GM23338 (cell line): ENCODE data around the gene TERT. TPM values are rescaled to one million over a fixed set of nuclear protein-coding genes. Genes with fewer than 3 reads are reported as not detected.

Experiments used
- ATAC-seq: fragments of 200-7000 bp; cut with Tn5 transposase; 3 replicates; pipeline ENCODE4 v1.9.1; 2020
- DNase-seq: peaks from one replicate; pipeline ENCODE4 v3.0.0-alpha.2; 2015; ENCODE audit warnings: low spot score
- H2AFZ ChIP-seq: fragments of 200-600 bp; sonication (generic); 2 replicates; pipeline ENCODE4 v1.8.0; 2016; ENCODE audit warnings: antibody characterized with exemption, mild to moderate bottlenecking, moderate library complexity
- H3F3A ChIP-seq: fragments of 200-600 bp; sonication (generic); replicated peaks from 2 replicates; pipeline ENCODE4 v1.8.0; 2017; ENCODE audit warnings: antibody characterized with exemption, mixed run types, low read depth
- H3K27ac ChIP-seq: fragments of 200-600 bp; sonication (generic); 2 replicates; pipeline ENCODE4 v1.6.1; 2016; ENCODE audit warnings: low read depth
- H3K27me3 ChIP-seq: fragments of 200-600 bp; sonication (generic); 2 replicates; pipeline ENCODE4 v1.8.0; 2016; ENCODE audit warnings: mild to moderate bottlenecking, mixed run types, moderate library complexity; ENCODE audit not compliant: insufficient read depth
- H3K36me3 ChIP-seq: fragments of 200-600 bp; sonication (generic); 2 replicates; pipeline ENCODE4 v1.8.0; 2016; ENCODE audit warnings: mild to moderate bottlenecking; ENCODE audit not compliant: insufficient read depth
- H3K4me1 ChIP-seq: fragments of 200-600 bp; sonication (generic); 2 replicates; pipeline ENCODE4 v1.8.0; 2016; ENCODE audit warnings: mild to moderate bottlenecking, moderate library complexity; ENCODE audit not compliant: insufficient read depth
- H3K4me2 ChIP-seq: fragments of 200-600 bp; sonication (generic); 2 replicates; pipeline ENCODE4 v1.7.1; 2017; ENCODE audit warnings: mixed run types
- H3K4me3 ChIP-seq: fragments of 200-600 bp; sonication (generic); 2 replicates; pipeline ENCODE4 v1.6.1; 2016; ENCODE audit warnings: mixed run types
- H3K79me2 ChIP-seq: fragments of 200-600 bp; sonication (generic); replicated peaks from 2 replicates; pipeline ENCODE4 v1.8.0; 2017; ENCODE audit warnings: mild to moderate bottlenecking; ENCODE audit not compliant: insufficient read depth
- H3K9me2 ChIP-seq: fragments of 200-600 bp; sonication (generic); 2 replicates; pipeline ENCODE4 v1.8.0; 2017; ENCODE audit not compliant: insufficient read depth
- H4K20me1 ChIP-seq: fragments of 200-600 bp; sonication (generic); replicated peaks from 2 replicates; pipeline ENCODE4 v1.8.0; 2017; ENCODE audit warnings: mild to moderate bottlenecking; ENCODE audit not compliant: insufficient read depth
- H3K27ac Mint-ChIP-seq: 2 replicates; pipeline ENCODE4 v1.8.0; 2020; ENCODE audit warnings: inconsistent platforms, mild to moderate bottlenecking, moderate library complexity, mixed read lengths
- H3K27me3 Mint-ChIP-seq: 3 replicates; pipeline ENCODE4 v1.8.0; 2022; ENCODE audit warnings: low read depth, mild to moderate bottlenecking, moderate library complexity, mixed read lengths, inconsistent platforms; ENCODE audit not compliant: insufficient read depth, poor library complexity
- H3K36me3 Mint-ChIP-seq: 3 replicates; pipeline ENCODE4 v1.8.0; 2021; ENCODE audit warnings: low read depth, mild to moderate bottlenecking, inconsistent platforms, moderate library complexity, mixed read lengths
- H3K4me1 Mint-ChIP-seq: 3 replicates; pipeline ENCODE4 v1.8.0; 2020; ENCODE audit warnings: mild to moderate bottlenecking, inconsistent platforms, mixed read lengths
- H3K4me3 Mint-ChIP-seq: 3 replicates; pipeline ENCODE4 v1.8.0; 2021; ENCODE audit warnings: moderate library complexity, mild to moderate bottlenecking, inconsistent platforms, mixed read lengths
- H3K9me3 Mint-ChIP-seq: 3 replicates; pipeline ENCODE4 v1.8.0; 2020; ENCODE audit warnings: moderate library complexity, mild to moderate bottlenecking, inconsistent platforms, mixed read lengths
- CREB1 ChIP-seq: fragments of 250-450 bp; sonication (Bioruptor Pico); IDR thresholded peaks from 2 replicates; pipeline ENCODE4 v1.5.0; 2020; ENCODE audit warnings: low read depth, mild to moderate bottlenecking, moderate library complexity
- EZH2 ChIP-seq: fragments of 200-600 bp; sonication (generic); IDR thresholded peaks from one replicate; pipeline ENCODE4 v1.8.0; 2017; ENCODE audit warnings: antibody characterized with exemption, mild to moderate bottlenecking, low read depth; ENCODE audit not compliant: unreplicated experiment
- EZH2phosphoT487 ChIP-seq: fragments of 200-600 bp; sonication (generic); IDR thresholded peaks from one replicate; pipeline ENCODE4 v1.8.1; 2018; ENCODE audit warnings: antibody characterized with exemption; ENCODE audit not compliant: unreplicated experiment
- JUNB ChIP-seq: IDR thresholded peaks from one replicate; pipeline ENCODE4 v1.6.1; 2016; ENCODE audit warnings: antibody characterized with exemption; ENCODE audit not compliant: unreplicated experiment
- NANOG ChIP-seq: IDR thresholded peaks from 2 replicates; pipeline ENCODE4 v1.6.1; 2016; ENCODE audit warnings: antibody characterized with exemption, borderline replicate concordance
- POLR2AphosphoS5 ChIP-seq: IDR thresholded peaks from 2 replicates; pipeline ENCODE4 v1.6.1; 2016; ENCODE audit warnings: antibody characterized with exemption, low read depth
- STAT1 ChIP-seq: IDR thresholded peaks from one replicate; pipeline ENCODE4 v1.6.1; 2016; ENCODE audit warnings: antibody characterized with exemption; ENCODE audit not compliant: unreplicated experiment
- ZNF114 ChIP-seq: fragments of 250-450 bp; sonication (Bioruptor Pico); IDR thresholded peaks from 2 replicates; pipeline ENCODE4 v1.5.0; 2020; ENCODE audit warnings: mild to moderate bottlenecking, moderate library complexity
- ZNF331 ChIP-seq: fragments of 250-450 bp; sonication (Bioruptor Pico); IDR thresholded peaks from 2 replicates; pipeline ENCODE4 v1.5.0; 2020; ENCODE audit warnings: low read depth, mild to moderate bottlenecking, moderate library complexity
- polyA plus RNA-seq: library from polyadenylated mRNA; unstranded; fragments of >200 nt; fragmentation: Nextera tagmentation; extraction: Ambion mirVana; gene quantifications from 2 replicates; pipeline ENCODE4 v1.2.1, GENCODE V29; 2016
- total RNA-seq: library from RNA; depleted of rRNA; stranded (reverse); fragments of >200 nt; shearing (Covaris generic); gene quantifications from 2 replicates; pipeline ENCODE4 v1.2.3, GENCODE V29; 2014
- TF ChIP-seq, protein P1 (sequence below): IDR thresholded peaks from 2 replicates; pipeline ENCODE4 v1.6.1; 2016; ENCODE audit warnings: antibody characterized with exemption
- TF ChIP-seq, protein P2 (sequence below): fragments of 250-450 bp; sonication (Bioruptor Pico); IDR thresholded peaks from 2 replicates; pipeline ENCODE4 v1.5.0; 2020; ENCODE audit warnings: mild to moderate bottlenecking, moderate library complexity
- TF ChIP-seq, protein P3 (sequence below): IDR thresholded peaks from one replicate; pipeline ENCODE4 v1.6.1; 2018; ENCODE audit warnings: antibody characterized with exemption; ENCODE audit not compliant: unreplicated experiment
- TF ChIP-seq, protein P4 (sequence below), 2 experiments: fragments of 200-600 bp in 1 of 2; sonication (generic) in 1 of 2; conservative IDR thresholded peaks; 2 replicates each; pipeline versions ENCODE4 v1.5.1 to v1.6.1; 2016 to 2017; ENCODE audit warnings: antibody characterized with exemption in 2 of 2, low read depth in 2 of 2, mild to moderate bottlenecking in 2 of 2, moderate library complexity in 1 of 2

The TERT gene
- total and polyA plus RNA-seq, 2 experiments from 2014 or later = 9.8 to 46.4 TPM

DNA sequence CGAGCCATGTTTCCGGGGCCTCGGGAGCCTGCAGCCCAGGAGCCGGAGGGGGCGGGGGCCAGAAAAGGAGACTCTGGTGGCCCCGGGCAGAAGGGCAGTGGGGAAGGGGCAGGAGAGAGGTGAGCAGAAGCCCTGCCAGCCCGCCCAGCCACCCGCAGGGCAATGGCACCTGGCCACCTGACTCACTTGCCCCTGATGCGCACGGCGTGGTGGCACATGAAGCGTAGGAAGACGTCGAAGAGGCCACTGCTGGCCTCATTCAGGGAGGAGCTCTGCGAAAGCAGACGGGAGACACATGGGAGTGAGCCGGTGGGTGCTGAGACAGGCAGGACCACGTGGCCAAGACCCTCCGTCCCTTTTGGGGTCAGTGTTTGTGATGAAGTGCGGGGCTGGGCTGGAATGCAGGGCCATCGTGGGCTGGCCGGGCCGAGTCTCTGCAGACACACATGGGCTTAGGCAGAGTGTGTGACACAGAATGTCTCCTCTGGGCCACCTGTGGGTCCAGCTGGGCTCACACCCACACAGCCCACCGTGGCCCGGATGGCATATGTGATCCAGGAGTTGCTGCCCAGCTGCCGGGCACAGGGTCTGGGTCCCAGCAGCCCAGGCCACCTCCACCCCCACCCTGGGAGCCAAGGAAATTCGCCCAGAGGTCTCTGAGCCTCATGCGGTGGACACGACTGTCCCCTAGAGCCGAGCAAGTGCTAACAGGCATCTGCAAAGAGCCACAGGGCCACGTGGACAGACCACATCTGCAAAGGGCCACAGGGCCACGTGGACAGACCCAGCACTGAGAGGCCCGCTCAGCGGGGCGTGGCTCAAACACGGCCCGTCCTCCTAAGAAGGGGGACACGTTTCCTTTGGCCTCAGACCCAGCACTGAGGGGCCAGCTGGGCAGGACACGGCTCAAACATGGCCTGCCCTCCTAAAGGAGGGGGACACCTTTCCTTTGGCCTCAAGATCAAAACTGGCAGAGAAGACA, 23.6 kb downstream of the TERT start:
- no peak overlapping the region for H3K27ac Mint-ChIP-seq
- Histone ChIP-seq H3K4me3 (no peak overlapping the region), H3F3A (no peaks in the 10 kb centered on the region), H4K20me1 (no peaks in the 10 kb centered on the region), H3K27me3 (no peaks in the 10 kb centered on the region), H3K4me2 (no peak overlapping the region), H3K79me2 (peaks cover 17% of the 10 kb centered on the region), H3K36me3 (peaks cover 18% of the 10 kb centered on the region; the same call in 1 of the 2 replicates), H3K4me1 (no peaks in the 10 kb centered on the region), H3K9me2 (no peaks in the 10 kb centered on the region), H3K27ac (no peak overlapping the region), H2AFZ (no peak overlapping the region)
- H3K9me3 Mint-ChIP-seq = no peaks in the 10 kb centered on the region
- DNase-seq (no peak), ATAC-seq (no peak)
- no peak for TF ChIP-seq ZNF331 (CRISPR knock-in tag)
- TF ChIP-seq, protein P1, sequence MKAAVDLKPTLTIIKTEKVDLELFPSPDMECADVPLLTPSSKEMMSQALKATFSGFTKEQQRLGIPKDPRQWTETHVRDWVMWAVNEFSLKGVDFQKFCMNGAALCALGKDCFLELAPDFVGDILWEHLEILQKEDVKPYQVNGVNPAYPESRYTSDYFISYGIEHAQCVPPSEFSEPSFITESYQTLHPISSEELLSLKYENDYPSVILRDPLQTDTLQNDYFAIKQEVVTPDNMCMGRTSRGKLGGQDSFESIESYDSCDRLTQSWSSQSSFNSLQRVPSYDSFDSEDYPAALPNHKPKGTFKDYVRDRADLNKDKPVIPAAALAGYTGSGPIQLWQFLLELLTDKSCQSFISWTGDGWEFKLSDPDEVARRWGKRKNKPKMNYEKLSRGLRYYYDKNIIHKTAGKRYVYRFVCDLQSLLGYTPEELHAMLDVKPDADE = no peak
- TF ChIP-seq STAT1 = no peak
- TF ChIP-seq JUNB = no peak
- TF ChIP-seq EZH2 = no peak
- TF ChIP-seq, protein P2, sequence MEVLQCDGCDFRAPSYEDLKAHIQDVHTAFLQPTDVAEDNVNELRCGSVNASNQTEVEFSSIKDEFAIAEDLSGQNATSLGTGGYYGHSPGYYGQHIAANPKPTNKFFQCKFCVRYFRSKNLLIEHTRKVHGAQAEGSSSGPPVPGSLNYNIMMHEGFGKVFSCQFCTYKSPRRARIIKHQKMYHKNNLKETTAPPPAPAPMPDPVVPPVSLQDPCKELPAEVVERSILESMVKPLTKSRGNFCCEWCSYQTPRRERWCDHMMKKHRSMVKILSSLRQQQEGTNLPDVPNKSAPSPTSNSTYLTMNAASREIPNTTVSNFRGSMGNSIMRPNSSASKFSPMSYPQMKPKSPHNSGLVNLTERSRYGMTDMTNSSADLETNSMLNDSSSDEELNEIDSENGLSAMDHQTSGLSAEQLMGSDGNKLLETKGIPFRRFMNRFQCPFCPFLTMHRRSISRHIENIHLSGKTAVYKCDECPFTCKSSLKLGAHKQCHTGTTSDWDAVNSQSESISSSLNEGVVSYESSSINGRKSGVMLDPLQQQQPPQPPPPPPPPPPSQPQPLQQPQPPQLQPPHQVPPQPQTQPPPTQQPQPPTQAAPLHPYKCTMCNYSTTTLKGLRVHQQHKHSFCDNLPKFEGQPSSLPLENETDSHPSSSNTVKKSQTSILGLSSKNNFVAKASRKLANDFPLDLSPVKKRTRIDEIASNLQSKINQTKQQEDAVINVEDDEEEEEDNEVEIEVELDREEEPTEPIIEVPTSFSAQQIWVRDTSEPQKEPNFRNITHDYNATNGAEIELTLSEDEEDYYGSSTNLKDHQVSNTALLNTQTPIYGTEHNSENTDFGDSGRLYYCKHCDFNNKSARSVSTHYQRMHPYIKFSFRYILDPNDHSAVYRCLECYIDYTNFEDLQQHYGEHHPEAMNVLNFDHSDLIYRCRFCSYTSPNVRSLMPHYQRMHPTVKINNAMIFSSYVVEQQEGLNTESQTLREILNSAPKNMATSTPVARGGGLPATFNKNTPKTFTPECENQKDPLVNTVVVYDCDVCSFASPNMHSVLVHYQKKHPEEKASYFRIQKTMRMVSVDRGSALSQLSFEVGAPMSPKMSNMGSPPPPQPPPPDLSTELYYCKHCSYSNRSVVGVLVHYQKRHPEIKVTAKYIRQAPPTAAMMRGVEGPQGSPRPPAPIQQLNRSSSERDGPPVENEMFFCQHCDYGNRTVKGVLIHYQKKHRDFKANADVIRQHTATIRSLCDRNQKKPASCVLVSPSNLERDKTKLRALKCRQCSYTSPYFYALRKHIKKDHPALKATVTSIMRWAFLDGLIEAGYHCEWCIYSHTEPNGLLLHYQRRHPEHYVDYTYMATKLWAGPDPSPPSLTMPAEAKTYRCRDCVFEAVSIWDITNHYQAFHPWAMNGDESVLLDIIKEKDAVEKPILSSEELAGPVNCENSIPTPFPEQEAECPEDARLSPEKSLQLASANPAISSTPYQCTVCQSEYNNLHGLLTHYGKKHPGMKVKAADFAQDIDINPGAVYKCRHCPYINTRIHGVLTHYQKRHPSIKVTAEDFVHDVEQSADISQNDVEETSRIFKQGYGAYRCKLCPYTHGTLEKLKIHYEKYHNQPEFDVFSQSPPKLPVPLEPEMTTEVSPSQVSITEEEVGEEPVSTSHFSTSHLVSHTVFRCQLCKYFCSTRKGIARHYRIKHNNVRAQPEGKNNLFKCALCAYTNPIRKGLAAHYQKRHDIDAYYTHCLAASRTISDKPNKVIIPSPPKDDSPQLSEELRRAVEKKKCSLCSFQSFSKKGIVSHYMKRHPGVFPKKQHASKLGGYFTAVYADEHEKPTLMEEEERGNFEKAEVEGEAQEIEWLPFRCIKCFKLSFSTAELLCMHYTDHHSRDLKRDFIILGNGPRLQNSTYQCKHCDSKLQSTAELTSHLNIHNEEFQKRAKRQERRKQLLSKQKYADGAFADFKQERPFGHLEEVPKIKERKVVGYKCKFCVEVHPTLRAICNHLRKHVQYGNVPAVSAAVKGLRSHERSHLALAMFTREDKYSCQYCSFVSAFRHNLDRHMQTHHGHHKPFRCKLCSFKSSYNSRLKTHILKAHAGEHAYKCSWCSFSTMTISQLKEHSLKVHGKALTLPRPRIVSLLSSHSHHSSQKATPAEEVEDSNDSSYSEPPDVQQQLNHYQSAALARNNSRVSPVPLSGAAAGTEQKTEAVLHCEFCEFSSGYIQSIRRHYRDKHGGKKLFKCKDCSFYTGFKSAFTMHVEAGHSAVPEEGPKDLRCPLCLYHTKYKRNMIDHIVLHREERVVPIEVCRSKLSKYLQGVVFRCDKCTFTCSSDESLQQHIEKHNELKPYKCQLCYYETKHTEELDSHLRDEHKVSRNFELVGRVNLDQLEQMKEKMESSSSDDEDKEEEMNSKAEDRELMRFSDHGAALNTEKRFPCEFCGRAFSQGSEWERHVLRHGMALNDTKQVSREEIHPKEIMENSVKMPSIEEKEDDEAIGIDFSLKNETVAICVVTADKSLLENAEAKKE (CRISPR knock-in tag) = no peak
- TF ChIP-seq, protein P3, sequence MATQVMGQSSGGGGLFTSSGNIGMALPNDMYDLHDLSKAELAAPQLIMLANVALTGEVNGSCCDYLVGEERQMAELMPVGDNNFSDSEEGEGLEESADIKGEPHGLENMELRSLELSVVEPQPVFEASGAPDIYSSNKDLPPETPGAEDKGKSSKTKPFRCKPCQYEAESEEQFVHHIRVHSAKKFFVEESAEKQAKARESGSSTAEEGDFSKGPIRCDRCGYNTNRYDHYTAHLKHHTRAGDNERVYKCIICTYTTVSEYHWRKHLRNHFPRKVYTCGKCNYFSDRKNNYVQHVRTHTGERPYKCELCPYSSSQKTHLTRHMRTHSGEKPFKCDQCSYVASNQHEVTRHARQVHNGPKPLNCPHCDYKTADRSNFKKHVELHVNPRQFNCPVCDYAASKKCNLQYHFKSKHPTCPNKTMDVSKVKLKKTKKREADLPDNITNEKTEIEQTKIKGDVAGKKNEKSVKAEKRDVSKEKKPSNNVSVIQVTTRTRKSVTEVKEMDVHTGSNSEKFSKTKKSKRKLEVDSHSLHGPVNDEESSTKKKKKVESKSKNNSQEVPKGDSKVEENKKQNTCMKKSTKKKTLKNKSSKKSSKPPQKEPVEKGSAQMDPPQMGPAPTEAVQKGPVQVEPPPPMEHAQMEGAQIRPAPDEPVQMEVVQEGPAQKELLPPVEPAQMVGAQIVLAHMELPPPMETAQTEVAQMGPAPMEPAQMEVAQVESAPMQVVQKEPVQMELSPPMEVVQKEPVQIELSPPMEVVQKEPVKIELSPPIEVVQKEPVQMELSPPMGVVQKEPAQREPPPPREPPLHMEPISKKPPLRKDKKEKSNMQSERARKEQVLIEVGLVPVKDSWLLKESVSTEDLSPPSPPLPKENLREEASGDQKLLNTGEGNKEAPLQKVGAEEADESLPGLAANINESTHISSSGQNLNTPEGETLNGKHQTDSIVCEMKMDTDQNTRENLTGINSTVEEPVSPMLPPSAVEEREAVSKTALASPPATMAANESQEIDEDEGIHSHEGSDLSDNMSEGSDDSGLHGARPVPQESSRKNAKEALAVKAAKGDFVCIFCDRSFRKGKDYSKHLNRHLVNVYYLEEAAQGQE = no peak
- no peak for TF ChIP-seq EZH2phosphoT487
- no peak for TF ChIP-seq POLR2AphosphoS5
- no peak for TF ChIP-seq CREB1 (CRISPR knock-in tag)
- TF ChIP-seq NANOG = no peak
- TF ChIP-seq, protein P4, sequence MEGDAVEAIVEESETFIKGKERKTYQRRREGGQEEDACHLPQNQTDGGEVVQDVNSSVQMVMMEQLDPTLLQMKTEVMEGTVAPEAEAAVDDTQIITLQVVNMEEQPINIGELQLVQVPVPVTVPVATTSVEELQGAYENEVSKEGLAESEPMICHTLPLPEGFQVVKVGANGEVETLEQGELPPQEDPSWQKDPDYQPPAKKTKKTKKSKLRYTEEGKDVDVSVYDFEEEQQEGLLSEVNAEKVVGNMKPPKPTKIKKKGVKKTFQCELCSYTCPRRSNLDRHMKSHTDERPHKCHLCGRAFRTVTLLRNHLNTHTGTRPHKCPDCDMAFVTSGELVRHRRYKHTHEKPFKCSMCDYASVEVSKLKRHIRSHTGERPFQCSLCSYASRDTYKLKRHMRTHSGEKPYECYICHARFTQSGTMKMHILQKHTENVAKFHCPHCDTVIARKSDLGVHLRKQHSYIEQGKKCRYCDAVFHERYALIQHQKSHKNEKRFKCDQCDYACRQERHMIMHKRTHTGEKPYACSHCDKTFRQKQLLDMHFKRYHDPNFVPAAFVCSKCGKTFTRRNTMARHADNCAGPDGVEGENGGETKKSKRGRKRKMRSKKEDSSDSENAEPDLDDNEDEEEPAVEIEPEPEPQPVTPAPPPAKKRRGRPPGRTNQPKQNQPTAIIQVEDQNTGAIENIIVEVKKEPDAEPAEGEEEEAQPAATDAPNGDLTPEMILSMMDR (conservative IDR thresholded peaks at IDR 0.05; ENCODE audit: low read depth in 2 of 2) = no peak
- TF ChIP-seq ZNF114 (CRISPR knock-in tag) = no peak
- peaks cover 3% of the 10 kb centered on the region for H3K27me3 Mint-ChIP-seq
- no peak overlapping the region for H3K4me3 Mint-ChIP-seq
- no peaks in the 10 kb centered on the region for H3K4me1 Mint-ChIP-seq
- peaks cover 55% of the 10 kb centered on the region for H3K36me3 Mint-ChIP-seq
